ENCODE data around the gene PNMA3. TPM values are rescaled to one million over a fixed set of nuclear protein-coding genes. Genes with fewer than 3 reads are reported as not detected.

Gene PNMA3
- polyA plus RNA-seq, 3 donors, result 0.79 TPM; not detected in 2

GRCh38 chrX:153074262-153074899, 18.1 kb downstream of the PNMA3 start:
- Histone ChIP-seq H3K27me3 (ENCODE audit: control insufficient read depth in 2 of 2, insufficient read depth in 2 of 2, low read length in 2 of 2) (no peaks in the 10 kb centered on the region), H2AFZ (ENCODE audit: insufficient read depth, low read depth, low read length, poor library complexity, severe bottlenecking) (no peak overlapping the region), H3K9ac (ENCODE audit: insufficient read depth, low read length, poor library complexity, severe bottlenecking) (no peak overlapping the region), H3K79me2 (ENCODE audit: insufficient read depth, low read length) (no peaks in the 10 kb centered on the region), H4K20me1 (ENCODE audit: insufficient read depth, low read length) (no peaks in the 10 kb centered on the region), H3K27ac (ENCODE audit: low read depth in 1 of 2, low read length in 2 of 2) (no peak overlapping the region), H3K4me2 (replicated peaks; ENCODE audit: extremely low read depth, low read length, poor library complexity, severe bottlenecking) (no peak overlapping the region), H3K4me3 (replicated peaks in 1 of 3; ENCODE audit: low read depth in 2 of 3, low read length in 3 of 3) (no peak overlapping the region), H3K36me3 (replicated peaks in 1 of 2; ENCODE audit: control insufficient read depth in 1 of 2, insufficient read depth in 2 of 2, low read length in 2 of 2) (no peaks in the 10 kb centered on the region), H3K9me3 (replicated peaks in 1 of 2; ENCODE audit: control insufficient read depth in 1 of 2, insufficient read depth in 1 of 2, low read length in 2 of 2) (no peaks in the 10 kb centered on the region), H3K4me1 (ENCODE audit: control insufficient read depth in 1 of 2, insufficient read depth in 2 of 2, low read length in 2 of 2) (no peaks in the 10 kb centered on the region)
- no peak for DNase-seq
- H3K9me3 Mint-ChIP-seq, result peaks cover 0 to 9% (median 2%) of the 10 kb centered on the region in 7 donors
- no peak overlapping the region for H3K27ac Mint-ChIP-seq
- WGBS (ENCODE audit: insufficient coverage), result 96% methylated on average over 9 of the region's 24 CpGs
- no peaks in the 10 kb centered on the region for H3K36me3 Mint-ChIP-seq
- TF ChIP-seq CTCF (IDR thresholded peaks at IDR 0.05), result no peak
- peaks cover 0 to 2% (median 0%) of the 10 kb centered on the region in 3 donors for H3K27me3 Mint-ChIP-seq (ENCODE audit: low read depth in 3 of 3)
- intact Hi-C loops (cut with micrococcal nuclease), result no loop called here
- no peak overlapping the region for H3K4me3 Mint-ChIP-seq
- no peaks in the 10 kb centered on the region for H3K4me1 Mint-ChIP-seq

- Mint-ChIP-seq H3K27ac (no peak overlapping the region), H3K4me1 (no peaks in the 10 kb centered on the region)
- WGBS (ENCODE audit: insufficient coverage), result no CpG with 5 or more reads among the region's 11 CpGs
These were observed 18.7 kb downstream of the PNMA3 start for GRCh38 chrX:153074935-153075334.

More at GRCh38 chrX:153074935-153075334, 18.7 kb downstream of the PNMA3 start:
- H3K4me1 ChIP-seq (ENCODE audit: control insufficient read depth in 1 of 2, insufficient read depth in 2 of 2, low read length in 2 of 2), result no peaks in the 10 kb centered on the region
- DNase-seq, result no peak
- H4K20me1 ChIP-seq (ENCODE audit: insufficient read depth, low read length), result no peaks in the 10 kb centered on the region
- no peak overlapping the region for H2AFZ ChIP-seq (ENCODE audit: insufficient read depth, low read depth, low read length, poor library complexity, severe bottlenecking)
- intact Hi-C loops (cut with micrococcal nuclease), result no loop called here
- Mint-ChIP-seq H3K36me3 (no peaks in the 10 kb centered on the region), H3K27me3 (ENCODE audit: low read depth in 3 of 3) (peaks cover 0 to 2% (median 0%) of the 10 kb centered on the region in 3 donors), H3K4me3 (no peak overlapping the region), H3K9me3 (peaks cover 0 to 9% (median 2%) of the 10 kb centered on the region in 7 donors)
- no peak overlapping the region for H3K4me2 ChIP-seq (replicated peaks; ENCODE audit: extremely low read depth, low read length, poor library complexity, severe bottlenecking)
- no peaks in the 10 kb centered on the region for H3K9me3 ChIP-seq (replicated peaks in 1 of 2; ENCODE audit: control insufficient read depth in 1 of 2, insufficient read depth in 1 of 2, low read length in 2 of 2)
- H3K27me3 ChIP-seq (ENCODE audit: control insufficient read depth in 2 of 2, insufficient read depth in 2 of 2, low read length in 2 of 2), result no peaks in the 10 kb centered on the region
- no peak for TF ChIP-seq CTCF (IDR thresholded peaks at IDR 0.05)
- H3K4me3 ChIP-seq (replicated peaks in 1 of 3; ENCODE audit: low read depth in 2 of 3, low read length in 3 of 3), result no peak overlapping the region
- no peak overlapping the region for H3K27ac ChIP-seq (ENCODE audit: low read depth in 1 of 2, low read length in 2 of 2)
- H3K9ac ChIP-seq (ENCODE audit: insufficient read depth, low read length, poor library complexity, severe bottlenecking), result no peak overlapping the region
- no peaks in the 10 kb centered on the region for H3K79me2 ChIP-seq (ENCODE audit: insufficient read depth, low read length)
- no peaks in the 10 kb centered on the region for H3K36me3 ChIP-seq (replicated peaks in 1 of 2; ENCODE audit: control insufficient read depth in 1 of 2, insufficient read depth in 2 of 2, low read length in 2 of 2)
